Loucy (cell line): Measurements from ENCODE around the gene AFG3L2.

Experiments used
- CTCF ChIP-seq: fragments of 200-600 bp; sonication (generic); conservative IDR thresholded peaks from 2 replicates; pipeline ENCODE4 v1.5.1; 2014; ENCODE audit warnings: mild to moderate bottlenecking, antibody characterized with exemption, low read length
- EZH2phosphoT487 ChIP-seq: fragments of 200-600 bp; IDR thresholded peaks from 2 replicates; pipeline ENCODE4 v1.6.1; 2018; ENCODE audit warnings: antibody characterized with exemption, mild to moderate bottlenecking, moderate library complexity, borderline replicate concordance

- no peak for TF ChIP-seq CTCF
- no peak for TF ChIP-seq EZH2phosphoT487
Measured at GRCh38 chr18:12287684-12288402, 89.2 kb downstream of the AFG3L2 start.
